ENCODE data around the gene MMP26.
"Not testable (repeated sequence)": the region's sequence is repeated elsewhere in the genome, so short reads cannot be mapped to it uniquely, and the experiment has no call there.

The MMP26 gene

DNA sequence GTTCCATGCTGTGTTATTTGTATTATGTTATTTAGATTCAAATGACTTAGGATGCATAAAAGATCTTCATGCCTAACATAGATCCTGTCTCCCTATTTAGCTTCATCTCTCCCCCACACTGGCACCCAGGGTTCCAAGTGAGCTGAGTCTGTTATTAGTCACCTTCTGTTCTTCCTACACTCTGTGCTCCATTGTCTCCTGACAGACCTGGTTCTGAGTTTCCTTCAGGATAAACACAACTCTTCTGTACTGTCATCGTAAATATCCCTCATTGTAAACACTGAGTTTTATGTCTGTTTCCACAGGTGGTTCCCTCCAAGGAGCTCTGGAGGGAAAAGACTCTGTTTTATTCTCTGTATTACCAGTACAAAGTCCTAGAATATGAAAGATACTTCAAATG lies 8.7 kb downstream of the MMP26 start:
- no peak for DNase-seq
- in situ Hi-C loops (cut with MboI; ENCODE audit: low pct_unique_long_range_greater_than_20kb, low sequenced_read_pairs) = no loop called here

DNA sequence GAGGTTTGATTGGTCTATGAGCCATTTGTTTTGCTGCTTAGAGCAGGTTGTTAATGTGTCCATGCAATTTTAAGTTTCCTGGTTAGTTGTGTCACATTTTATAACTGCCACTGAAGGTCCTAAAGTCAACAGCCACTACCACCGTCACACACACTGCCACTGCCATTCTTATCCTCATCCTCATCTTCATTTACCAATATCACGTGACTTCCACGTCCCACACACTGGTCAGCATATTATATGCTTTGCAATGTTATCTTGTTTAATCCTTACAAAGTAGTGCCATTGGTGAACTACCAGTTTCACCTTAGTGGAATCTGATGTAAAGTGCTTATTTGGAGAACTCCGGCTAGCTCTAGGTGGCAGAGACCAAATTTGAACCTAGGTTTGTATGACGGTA lies 9.7 kb downstream of the MMP26 start:
- in situ Hi-C loops (cut with MboI; ENCODE audit: low pct_unique_long_range_greater_than_20kb, low sequenced_read_pairs) = no loop called here
- DNase-seq = no peak

DNA sequence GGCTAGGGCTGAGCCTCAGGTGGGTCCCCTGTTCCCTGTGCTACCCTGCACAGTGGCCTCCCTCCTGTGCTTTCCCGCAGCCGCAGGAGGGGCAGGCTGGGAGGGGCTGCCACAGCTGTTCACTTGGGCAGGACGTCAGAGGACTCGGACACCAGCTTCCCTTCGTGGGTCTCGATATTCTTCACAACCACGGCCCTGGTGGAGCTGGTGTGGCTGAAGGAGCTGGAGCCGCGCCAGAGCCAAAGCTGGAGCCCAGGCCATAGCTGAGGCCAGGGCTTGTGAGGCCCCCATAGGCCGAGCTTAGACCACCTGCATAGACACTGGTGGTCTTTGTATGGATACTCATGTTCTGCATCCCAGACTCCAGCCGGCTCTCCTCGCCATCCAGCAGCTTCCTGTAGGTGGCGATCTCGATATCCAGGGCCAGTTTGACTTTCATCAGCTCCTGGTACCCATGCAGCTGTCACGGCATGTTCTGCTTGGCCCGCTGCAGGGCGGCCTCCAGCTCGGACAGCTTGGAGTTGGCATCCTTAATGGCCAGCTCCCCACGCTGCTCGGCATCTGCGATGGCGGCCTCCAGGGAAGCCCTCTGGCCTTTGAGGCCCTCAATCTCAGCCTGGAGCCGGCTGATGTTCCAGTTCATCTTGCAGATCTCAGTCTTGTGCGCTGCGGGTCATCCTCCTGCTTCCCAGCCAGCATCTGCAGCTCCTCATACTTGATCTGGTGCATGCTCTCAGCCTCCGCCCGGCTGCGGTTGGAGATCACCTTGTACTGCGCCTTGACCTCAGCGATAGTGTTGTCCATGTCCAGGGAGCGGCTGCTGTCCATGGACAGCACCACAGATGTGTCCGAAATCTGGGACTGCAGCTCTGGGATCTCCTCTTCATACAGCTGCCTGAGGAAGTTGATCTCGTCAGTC lies 18.3 kb downstream of the MMP26 start:
- in situ Hi-C loops (cut with MboI; ENCODE audit: low pct_unique_long_range_greater_than_20kb, low sequenced_read_pairs); DNase-seq: not testable (repeated sequence)

DNA sequence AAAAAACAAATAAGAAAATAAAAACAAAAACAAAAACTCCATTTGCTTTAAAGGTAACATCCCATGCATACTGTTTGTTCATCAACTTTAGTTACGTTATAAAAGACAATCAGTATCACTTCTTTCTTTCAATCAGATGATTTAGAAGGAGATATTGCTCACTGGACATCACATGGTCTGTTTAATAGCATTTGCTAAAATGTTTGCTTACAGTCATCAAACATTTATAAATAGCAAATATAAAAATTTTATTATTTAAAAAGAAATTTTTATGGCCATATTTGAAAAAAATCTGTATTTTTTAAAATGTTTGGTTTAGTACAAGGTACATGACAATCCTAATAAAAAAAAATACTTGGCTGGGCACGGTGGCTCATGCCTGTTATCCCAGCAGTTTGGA lies 22.6 kb downstream of the MMP26 start:
- in situ Hi-C loops (cut with MboI; ENCODE audit: low pct_unique_long_range_greater_than_20kb, low sequenced_read_pairs) = no loop called here
- no peak for DNase-seq

GRCh38 chr11:4740735-4741134 lies 36.2 kb downstream of the MMP26 start:
- in situ Hi-C loops (cut with MboI; ENCODE audit: low pct_unique_long_range_greater_than_20kb, low sequenced_read_pairs) = no loop called here
- DNase-seq = no peak

- no peak for DNase-seq
- in situ Hi-C loops (cut with MboI; ENCODE audit: low pct_unique_long_range_greater_than_20kb, low sequenced_read_pairs) = no loop called here
Measured at GRCh38 chr11:4748438-4748837, 43.9 kb downstream of the MMP26 start.

- in situ Hi-C loops (cut with MboI; ENCODE audit: low pct_unique_long_range_greater_than_20kb, low sequenced_read_pairs) = no loop called here
- DNase-seq = no peak
Measured at GRCh38 chr11:4751201-4751600, 46.6 kb downstream of the MMP26 start.
